HL-60 (cell line): Measurements from ENCODE around the gene ASCL4.

Experiments used
- CTCF ChIP-seq: IDR thresholded peaks from one replicate; pipeline ENCODE4 v1.5.1; 2011; ENCODE audit warnings: low read length, control low read depth, inconsistent platforms; ENCODE audit not compliant: insufficient read depth
- GABPA ChIP-seq: IDR thresholded peaks from 2 replicates; pipeline ENCODE4 v1.6.1; 2012; ENCODE audit warnings: low read depth
- POLR2AphosphoS5 ChIP-seq: IDR thresholded peaks from 2 replicates; pipeline ENCODE4 v1.6.1; 2012; ENCODE audit warnings: low read depth

GRCh38 chr12:107759410-107759809, 15.1 kb upstream of the ASCL4 start:
- no peak for TF ChIP-seq CTCF
- no peak for TF ChIP-seq GABPA
- TF ChIP-seq POLR2AphosphoS5, result no peak
